ENCODE measurements around the gene MYNN.

DNA sequence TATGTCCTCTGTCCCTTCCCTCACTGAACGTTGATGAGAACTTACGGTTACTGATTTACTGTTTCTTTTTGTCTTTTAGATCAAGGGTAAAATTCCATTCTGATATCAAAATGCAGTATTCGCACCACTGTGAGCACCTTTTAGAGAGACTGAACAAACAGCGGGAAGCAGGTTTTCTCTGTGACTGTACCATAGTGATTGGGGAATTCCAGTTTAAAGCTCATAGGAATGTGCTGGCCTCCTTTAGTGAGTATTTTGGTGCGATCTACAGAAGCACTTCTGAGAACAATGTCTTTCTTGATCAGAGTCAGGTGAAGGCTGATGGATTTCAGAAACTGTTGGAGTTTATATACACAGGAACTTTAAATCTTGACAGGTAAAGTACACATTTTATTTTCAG, 990 bp downstream of the MYNN start:
- TF ChIP-seq, protein P1, sequence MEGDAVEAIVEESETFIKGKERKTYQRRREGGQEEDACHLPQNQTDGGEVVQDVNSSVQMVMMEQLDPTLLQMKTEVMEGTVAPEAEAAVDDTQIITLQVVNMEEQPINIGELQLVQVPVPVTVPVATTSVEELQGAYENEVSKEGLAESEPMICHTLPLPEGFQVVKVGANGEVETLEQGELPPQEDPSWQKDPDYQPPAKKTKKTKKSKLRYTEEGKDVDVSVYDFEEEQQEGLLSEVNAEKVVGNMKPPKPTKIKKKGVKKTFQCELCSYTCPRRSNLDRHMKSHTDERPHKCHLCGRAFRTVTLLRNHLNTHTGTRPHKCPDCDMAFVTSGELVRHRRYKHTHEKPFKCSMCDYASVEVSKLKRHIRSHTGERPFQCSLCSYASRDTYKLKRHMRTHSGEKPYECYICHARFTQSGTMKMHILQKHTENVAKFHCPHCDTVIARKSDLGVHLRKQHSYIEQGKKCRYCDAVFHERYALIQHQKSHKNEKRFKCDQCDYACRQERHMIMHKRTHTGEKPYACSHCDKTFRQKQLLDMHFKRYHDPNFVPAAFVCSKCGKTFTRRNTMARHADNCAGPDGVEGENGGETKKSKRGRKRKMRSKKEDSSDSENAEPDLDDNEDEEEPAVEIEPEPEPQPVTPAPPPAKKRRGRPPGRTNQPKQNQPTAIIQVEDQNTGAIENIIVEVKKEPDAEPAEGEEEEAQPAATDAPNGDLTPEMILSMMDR (conservative IDR thresholded peaks at IDR 0.05): no peak
- no peak for TF ChIP-seq EZH2 (IDR thresholded peaks at IDR 0.05; ENCODE audit: low read depth)
